Coronary artery (tissue), 2 donors: ENCODE measurements around the gene ISY1.
"Not testable (repeated sequence)": the region's sequence is repeated elsewhere in the genome, so short reads cannot be mapped to it uniquely, and the experiment has no call there.

ENCODE experiments used
- DNase-seq: peaks from one replicate; pipeline ENCODE4 v3.0.0-alpha.2; 2017; ENCODE audit warnings: low spot score
- H3K27ac ChIP-seq, 2 donors: fragments of 200-600 bp; sonication (generic); one replicate each; pipeline ENCODE4 v1.5.1; 2016 to 2019
- H3K4me3 ChIP-seq: fragments of 200-600 bp; sonication (generic); 2 replicates; pipeline ENCODE4 v1.5.1; 2016; ENCODE audit warnings: mild to moderate bottlenecking, moderate library complexity
- CTCF ChIP-seq: fragments of 200-600 bp; sonication (generic); IDR thresholded peaks from one replicate; pipeline ENCODE4 v1.5.1; 2019; ENCODE audit warnings: antibody characterized with exemption

The ISY1 gene

GRCh38 chr3:129196601-129197000 lies 35.7 kb upstream of the ISY1 start:
- no peak overlapping the region for H3K4me3 ChIP-seq
- DNase-seq, result no peak
- no peak for TF ChIP-seq CTCF
- peak overlapping the region; percentile 75 to 87 for H3K27ac ChIP-seq

- peak overlapping the region; percentile 75 to 87 for H3K27ac ChIP-seq
- H3K4me3 ChIP-seq, result peak overlapping the region; percentile 43
- TF ChIP-seq CTCF, result no peak
- DNase-seq, result peak; percentile 89
Measured at GRCh38 chr3:129195731-129196256, 34.9 kb upstream of the ISY1 start.

GRCh38 chr3:129189793-129190192 lies 28.9 kb upstream of the ISY1 start:
- not testable (repeated sequence) for DNase-seq, H3K27ac ChIP-seq, H3K4me3 ChIP-seq

- TF ChIP-seq CTCF, result no peak
- Histone ChIP-seq H3K4me3 (no peak overlapping the region), H3K27ac (no peak overlapping the region)
- DNase-seq, result no peak
Measured at GRCh38 chr3:129187857-129188256, 27.0 kb upstream of the ISY1 start.

- H3K27ac ChIP-seq, result no peak overlapping the region
- TF ChIP-seq CTCF, result no peak
- H3K4me3 ChIP-seq, result no peak overlapping the region
- DNase-seq, result no peak
Measured at GRCh38 chr3:129185783-129186182, 24.9 kb upstream of the ISY1 start.

- Histone ChIP-seq H3K4me3 (peak overlapping the region; percentile 88), H3K27ac (peak overlapping the region in 1 of 2 donors; percentile 99)
- not testable (repeated sequence) for DNase-seq
Measured at GRCh38 chr3:129184784-129185542, 24.1 kb upstream of the ISY1 start.

GRCh38 chr3:129184396-129184657 lies 23.5 kb upstream of the ISY1 start:
- Histone ChIP-seq H3K27ac (peak overlapping the region; percentile 96 to 99), H3K4me3 (peak overlapping the region; percentile 88)
- no peak for TF ChIP-seq CTCF
- DNase-seq, result no peak

- no peak for TF ChIP-seq CTCF
- DNase-seq, result peak; percentile 95
- Histone ChIP-seq H3K4me3 (peak within 1 kb of the TSS; percentile 88), H3K27ac (peak within 1 kb of the TSS; percentile 96 to 99)
Measured at GRCh38 chr3:129183569-129184395, 22.9 kb upstream of the ISY1 start, which contains the start of gene CNBP. Gene CNBP, minus strand, starts transcription at chr3:129183896. Its CDS starts 12,139 bp downstream, at chr3:129171757.
